Sigmoid colon (tissue), 7 donors: Measurements from ENCODE around the gene SOCS4. TPM values are rescaled to one million over a fixed set of nuclear protein-coding genes. Genes with fewer than 3 reads are reported as not detected.

Experiments used
- DNase-seq: peaks from one replicate; pipeline ENCODE4 v3.0.0-alpha.2; 2019
- H3K27ac ChIP-seq, 4 donors: fragments of 200-600 bp; sonication (generic); one replicate each; pipeline ENCODE4 v1.5.1; 2016 to 2019; ENCODE audit warnings: mild to moderate bottlenecking in 1 of 4
- H3K27me3 ChIP-seq, 3 donors: fragments of 200-600 bp; sonication (generic); one replicate each; pipeline ENCODE4 v1.5.1; 2019; ENCODE audit warnings: mild to moderate bottlenecking in 1 of 3
- H3K36me3 ChIP-seq, 4 donors: fragments of 200-600 bp; sonication (generic); one replicate each; pipeline ENCODE4 v1.5.1; 2016 to 2019
- H3K4me1 ChIP-seq, 4 donors: fragments of 200-600 bp; sonication (generic); one replicate each; pipeline ENCODE4 v1.5.1; 2017 to 2019
- H3K4me3 ChIP-seq, 4 donors: fragments of 200-600 bp; sonication (generic); one replicate each; pipeline ENCODE4 v1.5.1; 2017 to 2019; ENCODE audit warnings: mild to moderate bottlenecking in 2 of 4, moderate library complexity in 1 of 4
- H3K9me3 ChIP-seq, 4 donors: fragments of 200-600 bp in 3 of 4; sonication (generic) in 3 of 4; one replicate each; pipeline versions ENCODE4 v1.5.1 to v1.6.1; 2013 to 2019
- EP300 ChIP-seq, 4 donors: sonication (generic); formaldehyde crosslinking; IDR thresholded peaks; one replicate each; pipeline ENCODE4 v1.6.1; 2017; ENCODE audit warnings: antibody characterized with exemption in 4 of 4
- POLR2A ChIP-seq, 2 donors: fragments of 450-650 bp; IDR thresholded peaks; one replicate each; pipeline ENCODE4 v1.6.1; 2016; ENCODE audit warnings: antibody characterized with exemption in 2 of 2, mild to moderate bottlenecking in 2 of 2, moderate library complexity in 2 of 2
- POLR2AphosphoS5 ChIP-seq, 4 donors: sonication (generic); formaldehyde crosslinking; IDR thresholded peaks; one replicate each; pipeline ENCODE4 v1.6.1; 2017; ENCODE audit warnings: antibody characterized with exemption in 4 of 4
- WGBS, 2 donors: extraction: QIAGEN DNeasy Blood & Tissue Kit; methylation state at CpG; one replicate each; pipeline ENCODE4 v1.1.7; 2013; 5-methylcytosine and 5-hydroxymethylcytosine counted together
- intact Hi-C: fragments of 100-400 bp; cut with DNase I; formaldehyde crosslinking; loops from one replicate; pipeline ENCODE4 v1.15.1; 2023
- polyA plus RNA-seq, 3 donors: library from polyadenylated mRNA; stranded (reverse); fragments of 200-250 nt; gene quantifications; one replicate each; pipeline ENCODE4 v1.2.3, GENCODE V29; 2013
- total RNA-seq, 4 donors: library from RNA; depleted of rRNA; stranded (reverse); fragments of >200 nt; gene quantifications; one replicate each; pipeline ENCODE4 v1.1.0, GENCODE V29; 2016
- TF ChIP-seq, protein P1 (sequence below), 4 experiments: fragments of 450-650 bp in 3 of 4; fragments of 200-600 bp in 1 of 4; IDR thresholded peaks; one replicate each; pipeline ENCODE4 v1.5.1; 2016 to 2019; ENCODE audit warnings: antibody characterized with exemption in 4 of 4, mild to moderate bottlenecking in 3 of 4, moderate library complexity in 2 of 4
- donor health status: healthy with polysubstance abuse.
- donor health status: Bipolar disorder and iron deficiency.
- donor health status: healthy.

SOCS4 gene
- total and polyA plus RNA-seq, 7 donors = 5.4 to 28.5 (median 21.9) TPM

DNA sequence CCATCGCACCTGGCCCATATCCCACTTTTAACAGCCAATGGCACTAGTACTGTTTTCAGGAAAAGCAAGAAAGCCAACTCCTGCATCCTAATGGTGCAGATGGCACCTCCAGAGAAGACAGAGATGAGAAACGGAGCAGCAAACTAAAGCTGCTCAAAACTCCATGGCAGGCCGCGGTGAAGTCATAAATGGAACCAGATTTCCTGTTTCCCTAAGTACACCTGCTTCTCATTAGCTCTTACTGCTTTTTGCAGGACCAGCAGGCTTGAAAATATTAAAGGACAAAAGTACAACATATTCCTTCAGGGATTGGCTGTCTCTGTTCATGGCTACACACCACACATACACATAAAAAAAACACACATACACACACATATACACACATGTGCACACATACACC, 65.3 kb downstream of the SOCS4 start:
- H3K4me1 ChIP-seq = no peaks in the 10 kb centered on the region
- intact Hi-C loops = loop anchor here (5.0 kb wide), 1 partner anchor 35 kb away; the partner anchor contains the start of gene LGALS3
- WGBS, 2 donors = 18 to 70% methylated on average over 4 of the region's 4 CpGs

DNA sequence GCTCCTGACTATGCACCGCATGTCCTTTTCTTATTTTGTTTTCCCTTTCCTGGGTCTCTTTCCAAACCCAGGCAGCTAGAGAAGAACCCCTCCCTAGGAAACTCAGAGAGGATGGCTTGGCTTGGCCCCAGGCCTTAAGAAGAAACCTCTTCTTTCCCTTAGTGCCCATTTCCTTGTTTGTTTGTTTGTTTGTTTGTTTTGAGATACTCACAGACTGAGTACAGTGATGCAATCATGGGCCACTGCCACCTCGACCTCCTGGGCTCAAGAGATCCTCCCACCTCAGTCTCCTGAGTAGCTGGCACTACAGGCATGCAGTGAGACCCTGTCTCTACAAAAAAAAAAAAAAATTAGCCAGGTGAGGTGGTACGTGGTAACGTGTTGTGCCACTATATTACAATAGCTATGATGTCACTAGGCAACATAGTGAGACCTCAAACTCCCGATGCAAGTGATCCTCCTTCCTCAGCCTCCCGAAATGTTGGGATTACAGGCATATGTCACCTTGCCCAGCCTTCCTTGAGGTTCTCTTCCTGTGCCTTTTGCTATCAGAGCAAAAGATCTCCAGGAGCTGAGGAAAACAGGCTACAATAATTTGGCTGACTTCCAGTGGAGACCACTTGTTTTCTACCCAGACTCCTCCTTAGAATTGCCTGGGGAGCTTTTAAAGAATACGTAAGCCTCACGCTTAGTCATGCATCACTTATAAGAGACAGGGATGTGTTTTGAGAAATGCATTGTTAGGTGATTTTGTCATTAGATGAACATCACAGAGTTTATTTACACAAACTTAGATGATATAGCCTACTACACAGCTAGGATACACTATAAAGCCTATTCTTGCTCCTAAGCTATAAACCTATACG, 67.5 kb downstream of the SOCS4 start:
- no peak overlapping the region for H3K4me3 ChIP-seq
- DNase-seq = no peak
- no peaks in the 10 kb centered on the region for H3K27me3 ChIP-seq
- no peak overlapping the region for H3K27ac ChIP-seq
- H3K4me1 ChIP-seq = peaks cover 0 to 6% (median 0%) of the 10 kb centered on the region in 4 donors
- H3K9me3 ChIP-seq = no peaks in the 10 kb centered on the region
- whole genome bisulfite sequencing, 2 donors = 80 to 85% methylated on average over 9 of the region's 9 CpGs
- no peak for TF ChIP-seq EP300 (IDR thresholded peaks at IDR 0.05)
- no peak for TF ChIP-seq POLR2A (IDR thresholded peaks at IDR 0.05)
- TF ChIP-seq, protein P1, sequence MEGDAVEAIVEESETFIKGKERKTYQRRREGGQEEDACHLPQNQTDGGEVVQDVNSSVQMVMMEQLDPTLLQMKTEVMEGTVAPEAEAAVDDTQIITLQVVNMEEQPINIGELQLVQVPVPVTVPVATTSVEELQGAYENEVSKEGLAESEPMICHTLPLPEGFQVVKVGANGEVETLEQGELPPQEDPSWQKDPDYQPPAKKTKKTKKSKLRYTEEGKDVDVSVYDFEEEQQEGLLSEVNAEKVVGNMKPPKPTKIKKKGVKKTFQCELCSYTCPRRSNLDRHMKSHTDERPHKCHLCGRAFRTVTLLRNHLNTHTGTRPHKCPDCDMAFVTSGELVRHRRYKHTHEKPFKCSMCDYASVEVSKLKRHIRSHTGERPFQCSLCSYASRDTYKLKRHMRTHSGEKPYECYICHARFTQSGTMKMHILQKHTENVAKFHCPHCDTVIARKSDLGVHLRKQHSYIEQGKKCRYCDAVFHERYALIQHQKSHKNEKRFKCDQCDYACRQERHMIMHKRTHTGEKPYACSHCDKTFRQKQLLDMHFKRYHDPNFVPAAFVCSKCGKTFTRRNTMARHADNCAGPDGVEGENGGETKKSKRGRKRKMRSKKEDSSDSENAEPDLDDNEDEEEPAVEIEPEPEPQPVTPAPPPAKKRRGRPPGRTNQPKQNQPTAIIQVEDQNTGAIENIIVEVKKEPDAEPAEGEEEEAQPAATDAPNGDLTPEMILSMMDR (IDR thresholded peaks at IDR 0.05) = no peak
- no peak for TF ChIP-seq POLR2AphosphoS5 (IDR thresholded peaks at IDR 0.05)
- no peaks in the 10 kb centered on the region for H3K36me3 ChIP-seq
- intact Hi-C loops = loop anchor here (5.0 kb wide), 1 partner anchor 33 kb away; the partner anchor contains the start of gene LGALS3

More for the DNA sequence above, 65.3 kb downstream of the SOCS4 start:
- TF ChIP-seq POLR2AphosphoS5 (IDR thresholded peaks at IDR 0.05) (no peak), EP300 (IDR thresholded peaks at IDR 0.05) (no peak), POLR2A (IDR thresholded peaks at IDR 0.05) (no peak)
- TF ChIP-seq, protein P1 (IDR thresholded peaks at IDR 0.05) = no peak
- Histone ChIP-seq H3K36me3 (no peaks in the 10 kb centered on the region), H3K27ac (no peak overlapping the region), H3K4me3 (no peak overlapping the region), H3K9me3 (no peaks in the 10 kb centered on the region), H3K27me3 (no peaks in the 10 kb centered on the region)
- DNase-seq = no peak

DNA sequence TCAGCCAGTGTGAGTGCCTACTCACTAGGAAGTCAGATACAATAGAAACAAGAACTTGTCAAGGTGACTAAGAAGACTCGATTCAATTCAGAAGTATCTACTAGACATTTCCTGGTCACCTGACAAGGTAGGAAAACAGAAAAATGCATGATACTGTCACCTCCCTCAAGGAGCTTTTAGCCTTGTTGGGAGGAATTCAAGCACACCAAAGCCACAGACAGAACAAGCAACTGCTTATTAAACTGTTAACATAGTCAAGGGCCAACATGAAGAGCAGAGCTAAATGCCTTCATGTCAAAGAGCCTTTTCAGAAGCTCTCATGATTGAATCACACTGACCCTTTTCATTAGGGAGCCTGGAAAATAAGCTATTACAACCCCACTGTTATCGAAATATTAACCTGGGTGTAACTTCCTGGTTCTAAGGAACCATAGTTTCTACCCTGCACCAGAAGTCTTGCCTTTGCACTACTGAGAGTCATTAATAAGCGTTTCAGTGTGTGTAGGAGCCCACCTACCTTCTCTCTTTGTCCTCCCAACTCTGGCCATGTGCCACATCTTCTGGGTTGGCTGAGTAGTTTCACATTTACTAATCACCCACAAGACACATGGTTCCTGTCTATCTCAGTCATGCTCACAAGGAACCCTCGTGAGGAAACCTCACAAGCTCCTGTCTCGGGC, 71.0 kb downstream of the SOCS4 start:
- TF ChIP-seq, protein P1 (IDR thresholded peaks at IDR 0.05) = no peak
- TF ChIP-seq EP300 (IDR thresholded peaks at IDR 0.05) (no peak), POLR2A (IDR thresholded peaks at IDR 0.05) (no peak), POLR2AphosphoS5 (IDR thresholded peaks at IDR 0.05) (peak in 1 of 4 donors; percentile 15)
- WGBS, 2 donors = 49 to 71% methylated on average over 5 of the region's 5 CpGs
- Histone ChIP-seq H3K27me3 (no peaks in the 10 kb centered on the region), H3K9me3 (no peaks in the 10 kb centered on the region), H3K4me1 (peaks cover 0 to 26% (median 16%) of the 10 kb centered on the region in 4 donors), H3K36me3 (no peaks in the 10 kb centered on the region), H3K4me3 (no peak overlapping the region), H3K27ac (peak overlapping the region; percentile 11 to 93 (median 48))
- peak; percentile 59 for DNase-seq
- intact Hi-C loops = no loop called here

DNA sequence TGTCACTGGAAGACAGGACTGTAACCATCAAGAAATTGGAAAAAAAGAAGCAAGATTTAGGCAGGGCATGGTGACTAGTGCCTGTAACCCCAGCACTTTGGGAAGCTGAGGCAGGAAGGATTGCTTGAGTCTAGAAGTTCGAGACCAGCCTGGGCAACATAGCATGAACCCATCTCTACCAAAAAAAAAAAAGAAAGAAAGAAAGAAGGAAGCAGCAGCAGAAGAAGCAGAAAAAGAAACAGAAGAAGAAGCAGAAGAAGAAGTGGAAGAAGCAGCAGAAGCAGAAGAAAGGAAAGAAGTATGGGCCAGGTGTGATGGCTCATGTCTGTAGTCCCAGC, 71.5 kb downstream of the SOCS4 start:
- Histone ChIP-seq H3K27me3 (no peaks in the 10 kb centered on the region), H3K4me1 (peaks cover 0 to 31% (median 21%) of the 10 kb centered on the region in 4 donors), H3K36me3 (no peaks in the 10 kb centered on the region), H3K27ac (peak overlapping the region; percentile 11 to 93 (median 48)), H3K4me3 (no peak overlapping the region), H3K9me3 (no peaks in the 10 kb centered on the region)
- 91 to 93% methylated on average over 1 of the region's 1 CpG for WGBS, 2 donors
- TF ChIP-seq, protein P1 (IDR thresholded peaks at IDR 0.05) = no peak
- TF ChIP-seq POLR2A (IDR thresholded peaks at IDR 0.05) (no peak), POLR2AphosphoS5 (IDR thresholded peaks at IDR 0.05) (no peak), EP300 (IDR thresholded peaks at IDR 0.05) (no peak)
- intact Hi-C loops = no loop called here
- DNase-seq = no peak

Other genes with a start within 250 kb of the SOCS4 start
- 1 to 10 TPM; 3.2 to 8.1 (median 3.9) TPM for gene GCH1, start 124.4 kb upstream of the SOCS4 start, total RNA-seq
- gene GCH1, start 124.4 kb upstream of the SOCS4 start, polyA plus RNA-seq = 10 to 100 TPM; 18.7 to 46.2 (median 24.6) TPM
- gene WDHD1, start 137 bp upstream of the SOCS4 start, total RNA-seq = 1 to 10 TPM in 2 of 4 donors, under 1 TPM in 2; 0.66 to 1.4 (median 0.96) TPM
- 1 to 10 TPM in 2 of 3 donors, under 1 TPM in 1; 0.60 to 4.0 (median 1.4) TPM for gene WDHD1, start 137 bp upstream of the SOCS4 start, polyA plus RNA-seq
- gene MAPK1IP1L, start 24.4 kb downstream of the SOCS4 start, total RNA-seq = 10 to 100 TPM; 30.6 to 67.1 (median 46.4) TPM
- gene MAPK1IP1L, start 24.4 kb downstream of the SOCS4 start, polyA plus RNA-seq = 10 to 100 TPM; 25.2 to 40.5 (median 39.5) TPM
- gene LGALS3, start 102.0 kb downstream of the SOCS4 start, total RNA-seq = 100 to 1,000 TPM; 235 to 249 (median 240) TPM
- gene LGALS3, start 102.0 kb downstream of the SOCS4 start, polyA plus RNA-seq = 1,000 to 10,000 TPM; 1,713 to 4,129 (median 2,701) TPM
- gene DLGAP5, start 164.3 kb downstream of the SOCS4 start, total RNA-seq = under 1 TPM in 3 of 4 donors, not detected in 1; 0.16 to 0.71 (median 0.41) TPM
- gene DLGAP5, start 164.3 kb downstream of the SOCS4 start, polyA plus RNA-seq = 10 to 100 TPM in 1 of 3 donors, 1 to 10 TPM in 2; 1.2 to 11.0 (median 3.0) TPM
- 10 to 100 TPM; 15.3 to 18.6 (median 17.5) TPM for gene FBXO34, start 244.2 kb downstream of the SOCS4 start, total RNA-seq
- 10 to 100 TPM; 21.9 to 36.0 (median 35.1) TPM for gene FBXO34, start 244.2 kb downstream of the SOCS4 start, polyA plus RNA-seq